SH-SY5Y (cell line): Measurements from ENCODE around the gene P4HA2.

Experiments
- GATA2 ChIP-seq: IDR thresholded peaks from 2 replicates; pipeline ENCODE4 v1.6.1; 2011; ENCODE audit warnings: mild to moderate bottlenecking, low read depth, low read length
- GATA3 ChIP-seq: IDR thresholded peaks from 2 replicates; pipeline ENCODE4 v1.6.1; 2011; ENCODE audit warnings: low read depth, mild to moderate bottlenecking, low read length, moderate library complexity

The P4HA2 gene

DNA sequence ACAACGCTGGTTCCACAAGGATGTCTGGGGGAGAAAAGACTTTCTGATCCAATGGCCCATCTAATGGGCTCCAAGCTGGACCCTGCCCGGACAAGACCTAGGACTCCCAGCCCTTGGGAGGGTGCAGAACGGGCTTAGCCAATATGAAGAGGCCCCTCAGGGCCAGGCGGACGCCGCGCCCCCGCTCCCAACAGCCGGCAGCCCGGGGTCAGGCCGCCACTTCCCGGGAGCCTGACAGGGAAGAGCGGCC, 493 bp downstream of the P4HA2 start:
- TF ChIP-seq GATA3 (no peak), GATA2 (no peak)

DNA sequence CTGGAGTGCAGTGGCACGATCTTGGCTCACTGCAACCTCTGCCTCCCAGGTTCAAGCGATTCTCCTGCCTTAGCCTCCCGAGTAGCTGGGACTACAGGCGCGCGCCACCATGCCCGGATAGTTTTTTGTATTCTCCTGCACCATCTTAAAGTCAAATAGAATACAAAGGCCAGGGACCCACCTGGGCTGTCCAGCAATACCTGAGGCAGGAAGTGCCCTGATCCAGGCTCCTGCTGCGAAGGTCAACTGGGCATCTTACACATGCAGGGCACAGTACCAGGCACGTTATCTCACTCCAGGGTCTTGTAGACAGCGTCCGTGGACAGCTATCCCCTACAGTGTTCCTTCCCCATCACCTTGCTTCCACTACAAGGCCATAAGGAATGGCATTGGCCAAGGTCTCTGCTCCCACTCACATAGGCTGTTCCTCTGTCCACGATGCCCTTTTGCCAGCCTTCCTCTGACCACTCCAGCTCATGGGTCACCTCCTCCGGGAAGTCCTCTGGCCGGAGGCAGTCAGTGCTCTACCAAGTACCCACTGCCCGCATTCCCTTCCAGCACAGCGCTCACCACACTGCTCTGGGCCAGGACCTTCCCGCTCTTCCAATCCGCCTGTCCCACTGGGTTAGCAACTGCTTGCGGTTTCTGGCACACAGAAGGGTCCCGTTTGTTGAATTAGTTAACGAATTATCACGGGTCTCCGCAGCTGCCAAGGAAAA, 978 bp downstream of the P4HA2 start:
- no peak for TF ChIP-seq GATA2
- TF ChIP-seq GATA3 = no peak

DNA sequence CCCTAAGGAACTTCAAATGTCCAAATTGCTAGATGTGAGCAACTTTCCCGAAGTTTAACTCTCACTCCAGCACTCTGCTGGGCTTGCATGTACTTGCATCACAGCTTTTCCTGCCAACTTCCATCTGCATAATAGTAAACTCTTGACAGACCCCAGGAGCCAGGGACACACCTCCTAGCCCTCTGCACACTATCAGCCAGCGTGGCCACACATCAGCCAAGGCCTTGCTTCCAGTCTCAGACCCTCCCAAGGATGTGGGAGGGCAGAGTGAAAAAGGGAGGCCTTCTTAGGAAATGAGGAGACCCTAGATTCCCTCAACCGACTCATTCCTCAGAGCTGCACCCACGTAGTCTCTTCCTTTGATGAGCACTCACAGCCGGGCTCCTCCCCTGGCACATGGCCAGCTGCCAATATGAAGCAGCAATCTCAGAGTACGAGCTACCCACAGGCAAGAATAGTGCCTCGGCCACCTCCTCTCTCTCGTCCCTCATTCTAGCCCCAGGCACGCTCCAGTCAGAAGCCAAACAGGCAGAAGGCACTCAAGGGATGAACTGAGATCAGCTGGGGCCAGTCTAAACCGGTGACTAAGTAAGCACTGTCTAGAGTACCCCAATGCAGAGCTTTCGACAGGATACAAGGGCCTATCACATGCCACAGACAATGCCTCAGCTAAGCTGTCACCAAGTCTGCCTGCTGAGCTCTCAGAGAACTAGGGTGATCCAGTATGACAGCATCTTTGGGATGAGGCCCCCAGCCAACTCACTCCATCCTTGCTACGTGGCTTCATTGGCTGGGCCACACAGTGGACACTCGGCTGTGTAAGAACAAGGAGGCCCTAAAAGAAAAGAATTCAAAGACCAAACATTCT, 2.3 kb downstream of the P4HA2 start:
- TF ChIP-seq GATA2 (no peak), GATA3 (no peak)

DNA sequence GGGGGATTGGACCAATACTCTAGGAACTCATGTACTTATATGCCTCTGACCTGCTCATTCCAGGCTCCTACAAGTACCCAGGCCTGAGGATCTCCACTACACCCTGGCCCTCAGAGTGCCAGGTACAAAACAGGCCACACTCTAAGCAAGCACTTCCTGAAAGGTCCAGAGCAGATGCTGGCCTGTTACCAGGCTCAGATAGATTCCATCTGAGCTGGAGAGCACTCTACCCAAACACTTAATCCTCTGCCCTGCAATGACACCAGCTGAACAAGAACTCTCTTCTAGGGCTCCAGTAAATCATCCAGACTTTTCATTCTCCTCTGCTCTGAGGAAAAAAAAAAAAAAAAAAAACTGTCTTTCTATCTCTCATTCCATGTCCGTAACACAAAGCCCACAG, 2.9 kb downstream of the P4HA2 start:
- TF ChIP-seq GATA3 (no peak), GATA2 (no peak)

DNA sequence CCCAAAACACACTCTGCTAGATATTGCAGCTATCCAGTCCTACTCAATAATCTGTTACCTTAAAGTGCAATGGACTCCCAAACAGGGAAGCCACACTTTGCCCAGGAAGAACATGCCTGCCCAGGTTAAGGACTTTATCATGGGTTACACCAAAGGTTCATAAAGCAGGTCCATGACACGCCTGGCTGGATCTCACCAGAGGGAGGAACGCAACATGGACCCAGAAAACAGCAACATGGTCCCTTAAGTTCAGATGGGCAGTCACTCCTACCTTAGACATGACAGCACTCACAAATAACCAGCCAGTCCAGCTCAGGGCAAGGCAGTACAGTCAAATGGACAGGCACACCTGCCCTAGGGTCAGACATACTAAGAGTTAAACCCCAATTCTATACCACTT, 3.8 kb downstream of the P4HA2 start:
- TF ChIP-seq GATA3 = no peak
- no peak for TF ChIP-seq GATA2

DNA sequence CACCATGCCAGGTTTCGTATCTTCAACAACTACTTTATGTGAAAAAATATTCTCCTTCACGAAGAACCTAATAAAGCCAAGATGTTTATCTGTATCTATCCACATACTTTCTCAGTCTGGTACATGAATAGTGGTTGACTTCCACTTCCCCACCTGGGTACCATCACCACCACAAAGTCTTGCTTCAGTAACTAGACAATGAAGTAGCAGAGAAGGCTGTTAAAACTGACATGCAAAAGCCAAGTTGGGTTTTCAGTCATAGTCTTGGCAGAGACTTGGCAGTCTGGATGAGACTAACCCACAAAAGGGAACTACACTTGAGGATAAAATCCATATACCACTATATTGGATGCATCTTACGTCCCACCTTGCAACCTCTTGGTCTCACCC, 5.0 kb downstream of the P4HA2 start:
- no peak for TF ChIP-seq GATA3
- TF ChIP-seq GATA2 = no peak

DNA sequence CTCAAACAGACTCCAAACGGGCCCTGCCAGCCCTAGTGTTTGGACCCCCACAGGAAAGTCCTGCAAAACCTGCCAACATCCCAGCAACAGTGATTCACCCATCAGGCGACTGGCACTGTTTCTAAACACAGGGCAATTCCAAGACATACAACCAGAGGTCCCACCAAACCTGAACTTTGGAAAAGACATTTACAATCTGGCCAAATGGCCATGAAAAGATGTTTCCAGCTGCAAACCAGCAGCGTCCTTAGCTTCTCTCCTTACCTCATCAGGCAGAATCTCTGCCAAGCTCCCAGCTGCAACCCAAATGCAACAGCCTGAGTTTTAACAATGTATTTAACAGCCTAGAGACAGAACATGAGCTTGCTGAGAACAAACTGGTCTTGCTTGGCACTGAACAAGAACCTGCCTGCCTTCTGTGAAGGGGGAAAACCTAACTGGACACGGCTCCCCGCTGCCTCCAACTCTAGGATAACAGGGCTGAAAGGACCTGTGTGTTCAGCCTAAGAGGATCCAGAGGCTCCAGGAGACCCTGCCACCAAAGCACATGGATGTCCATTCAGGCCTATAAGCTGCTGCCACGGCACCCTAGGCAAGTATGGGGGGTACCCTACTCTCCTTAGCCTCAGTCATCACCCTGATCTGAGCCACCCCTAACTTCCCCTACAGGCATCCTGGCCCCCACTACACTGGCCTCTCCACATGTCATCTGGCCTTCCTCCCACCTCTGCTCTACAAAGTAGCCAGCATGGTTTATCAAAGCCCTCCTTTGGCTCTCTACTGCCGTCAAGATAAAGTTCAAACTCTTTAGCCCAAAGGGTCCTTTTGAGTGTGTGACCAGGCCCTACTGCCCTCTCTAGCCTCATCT, 5.6 kb downstream of the P4HA2 start:
- TF ChIP-seq GATA3 (no peak), GATA2 (no peak)

DNA sequence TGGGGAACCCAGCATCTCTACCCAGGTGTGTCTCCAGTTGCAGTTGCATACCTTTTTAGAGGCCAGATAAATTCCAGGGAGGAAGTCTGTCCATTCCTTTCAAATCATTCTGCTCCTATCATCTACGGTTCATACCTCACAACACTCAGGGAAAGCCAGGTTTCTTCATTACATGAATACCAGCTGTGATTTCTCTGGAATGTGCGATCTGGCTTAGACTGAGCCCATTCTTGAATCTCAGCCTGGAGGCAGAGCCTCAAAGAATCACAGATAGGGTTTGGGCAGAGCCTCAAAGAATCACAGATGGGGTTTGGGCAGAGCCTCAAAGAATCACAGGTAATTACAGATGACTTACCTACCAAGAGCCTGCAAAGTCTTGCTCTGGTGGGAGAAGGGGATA, 7.2 kb downstream of the P4HA2 start:
- TF ChIP-seq GATA3 = no peak
- no peak for TF ChIP-seq GATA2

DNA sequence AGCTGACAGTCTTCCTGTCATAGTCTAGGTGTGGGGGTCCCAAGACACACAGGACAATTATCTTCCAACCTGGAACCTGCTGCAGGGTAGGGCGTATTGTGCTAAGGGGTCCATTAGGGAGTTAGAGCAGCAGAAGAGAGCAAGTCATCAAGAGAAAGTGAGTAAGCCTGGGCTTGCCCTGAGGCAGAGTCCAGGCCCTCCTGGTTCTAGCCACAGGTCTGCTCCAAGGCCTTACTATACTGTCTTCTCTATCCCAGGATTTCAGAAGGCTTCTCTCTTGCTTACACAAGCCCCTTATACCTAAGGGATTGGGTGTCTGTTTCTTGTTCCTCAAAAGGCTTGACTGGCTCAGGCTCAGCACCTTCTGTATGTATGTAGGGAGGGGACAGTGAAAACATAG, 7.7 kb downstream of the P4HA2 start:
- TF ChIP-seq GATA2 = no peak
- TF ChIP-seq GATA3 = no peak

DNA sequence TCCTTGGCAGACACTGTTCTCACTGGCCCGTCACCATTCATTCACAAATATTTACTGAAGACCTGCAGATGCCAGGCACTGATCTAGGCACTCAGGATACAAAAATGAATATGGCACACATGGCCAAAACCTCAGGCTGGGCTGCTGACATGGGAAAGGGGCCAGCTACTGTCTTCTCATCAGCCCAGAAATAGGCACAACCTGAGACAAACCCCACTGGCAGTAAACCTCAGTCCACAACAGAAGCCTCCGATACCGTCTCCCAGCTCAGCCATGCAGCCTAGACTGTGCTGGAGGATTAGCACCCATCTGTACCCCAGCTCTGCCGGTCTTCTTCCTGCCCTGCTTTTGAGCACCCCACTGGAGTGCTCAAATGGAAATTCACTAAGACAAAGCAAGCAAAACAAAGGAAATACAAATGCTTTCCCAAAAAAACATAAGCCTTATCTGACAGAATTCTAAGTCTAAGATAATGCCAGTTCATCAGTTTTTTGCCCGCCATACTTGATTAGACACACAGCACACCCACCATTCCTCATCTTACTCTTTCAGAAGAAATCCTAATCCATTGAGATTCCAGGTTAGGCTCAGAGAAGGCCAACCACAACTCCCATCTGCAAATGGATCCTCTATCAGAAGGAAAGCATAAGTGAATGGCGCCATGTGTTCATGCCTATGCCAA, 8.2 kb downstream of the P4HA2 start:
- no peak for TF ChIP-seq GATA3
- no peak for TF ChIP-seq GATA2

DNA sequence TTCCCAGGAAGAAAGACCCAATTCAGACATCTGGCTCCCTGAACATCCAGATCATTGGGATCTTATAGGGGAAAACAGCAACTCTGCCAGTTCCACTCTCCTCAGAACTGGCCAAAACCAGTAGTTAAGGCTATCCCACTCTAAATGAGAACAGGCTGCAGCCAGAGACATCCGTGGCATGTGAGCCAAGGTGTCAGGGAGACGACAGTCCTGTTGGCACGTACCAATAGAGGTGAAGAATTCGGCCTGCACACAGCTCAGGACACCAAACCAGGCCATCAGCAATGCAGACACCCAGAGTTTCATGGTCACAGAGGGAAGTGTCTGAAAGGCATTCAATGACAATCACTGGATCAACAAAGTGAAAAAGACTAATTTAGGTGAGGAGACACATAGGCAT, 9.3 kb downstream of the P4HA2 start:
- TF ChIP-seq GATA3 (no peak), GATA2 (no peak)

DNA sequence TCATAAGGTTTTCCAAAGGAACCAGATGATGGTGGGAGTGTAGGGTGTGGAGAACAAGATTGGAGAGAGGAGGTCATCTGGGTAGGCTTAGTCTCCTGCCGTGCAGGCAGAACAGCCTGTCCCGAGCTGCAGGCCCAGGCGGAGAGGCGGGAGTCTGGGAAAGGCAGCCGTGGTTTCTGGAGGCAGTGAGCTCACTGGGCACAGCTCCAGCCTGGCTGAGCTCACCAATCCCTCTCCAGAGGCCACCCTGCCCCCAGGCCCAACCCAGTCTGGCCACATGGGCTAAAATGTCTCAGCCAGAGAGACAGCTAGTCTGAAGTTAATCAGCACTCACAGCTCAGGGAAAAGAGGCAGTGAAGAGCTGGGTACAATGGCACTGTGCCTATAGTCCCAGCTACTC, 12.3 kb downstream of the P4HA2 start:
- no peak for TF ChIP-seq GATA3
- no peak for TF ChIP-seq GATA2

DNA sequence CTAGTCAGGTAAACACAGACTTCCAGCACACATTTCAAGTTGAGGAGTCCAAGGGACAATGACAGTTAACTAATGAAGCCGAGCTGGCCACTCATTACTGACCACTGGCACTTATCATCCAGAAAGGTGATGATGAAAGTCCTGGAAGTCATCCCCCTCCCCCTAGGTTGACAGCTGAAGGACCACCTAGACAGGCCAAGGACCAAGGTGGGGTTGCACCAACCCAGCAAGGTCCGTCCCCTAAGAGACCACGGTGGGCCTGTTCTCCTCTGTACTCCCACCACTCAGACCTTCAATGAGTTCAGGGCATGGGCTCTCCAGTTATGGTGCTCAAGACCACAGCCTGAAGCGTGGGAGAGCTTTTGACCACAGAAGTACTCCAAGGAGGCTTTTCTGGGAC, 13.2 kb downstream of the P4HA2 start:
- TF ChIP-seq GATA3 (no peak), GATA2 (no peak)

DNA sequence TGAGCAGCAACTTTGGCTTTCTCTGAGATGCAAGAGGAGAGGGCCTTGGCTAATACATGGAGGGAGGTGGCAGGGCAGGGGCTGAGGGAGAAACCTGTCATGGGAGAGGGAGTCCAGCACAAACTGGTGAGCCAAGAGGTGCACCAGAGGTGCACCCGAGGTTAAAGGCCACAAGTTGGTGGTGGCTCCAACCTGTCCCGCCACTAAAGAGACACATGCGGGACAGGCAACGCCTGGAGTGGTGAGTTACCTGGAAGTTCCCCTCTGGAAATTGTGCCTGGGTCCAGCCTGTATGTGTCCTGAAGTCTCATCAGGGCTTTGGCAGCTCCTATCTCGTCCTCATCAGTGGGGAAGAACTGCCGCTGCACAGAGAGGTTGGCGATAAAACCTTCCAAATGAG, 14.0 kb downstream of the P4HA2 start:
- no peak for TF ChIP-seq GATA2
- no peak for TF ChIP-seq GATA3
